Measurements from ENCODE around the gene FGFRL1.

DNA sequence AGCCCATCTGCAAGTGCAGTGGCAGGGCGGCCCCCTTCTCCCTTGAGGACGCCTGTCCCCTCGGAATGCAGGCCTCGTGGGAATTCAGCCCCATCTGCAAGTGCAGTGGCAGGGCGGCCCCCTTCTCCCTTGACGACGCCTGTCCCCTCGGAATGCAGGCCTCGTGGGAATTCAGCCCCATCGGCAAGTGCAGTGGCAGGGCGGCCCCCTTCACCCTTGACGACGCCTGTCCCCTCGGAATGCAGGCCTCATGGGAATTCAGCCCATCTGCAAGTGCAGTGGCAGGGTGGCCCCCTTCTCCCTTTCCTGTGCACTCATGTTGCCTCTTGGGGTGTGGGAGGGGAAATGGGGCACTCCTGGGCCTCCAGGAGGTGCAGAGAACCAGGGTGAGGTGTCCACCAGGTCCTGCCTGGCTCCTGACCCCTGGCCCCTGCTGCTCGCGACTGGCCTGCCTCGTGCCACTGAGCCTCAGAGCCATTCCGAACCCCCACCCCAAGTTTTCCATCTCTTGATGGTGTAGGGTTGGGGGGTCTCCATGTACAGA lies 11.5 kb upstream of the FGFRL1 start:
- no peak for TF ChIP-seq CTCF (conservative IDR thresholded peaks at IDR 0.05 in 1 of 2, IDR thresholded peaks at IDR 0.05 in 1 of 2; ENCODE audit: low read depth in 1 of 2, low read length in 2 of 2)
- TF ChIP-seq EZH2 (IDR thresholded peaks at IDR 0.05; ENCODE audit: low read length, missing control alignments): no peak

Measured in fibroblast of lung (primary cell).